22Rv1 (cell line): ENCODE data around the gene UNC5A.

Experiments
- ZFX ChIP-seq: fragments of 450-650 bp; IDR thresholded peaks from 2 replicates; pipeline ENCODE4 v1.6.1; 2017; ENCODE audit warnings: antibody characterized with exemption, borderline replicate concordance
- TF ChIP-seq, protein P1 (sequence below): fragments of 450-650 bp; IDR thresholded peaks from 2 replicates; pipeline ENCODE4 v1.5.1; 2017; ENCODE audit warnings: mild to moderate bottlenecking

DNA sequence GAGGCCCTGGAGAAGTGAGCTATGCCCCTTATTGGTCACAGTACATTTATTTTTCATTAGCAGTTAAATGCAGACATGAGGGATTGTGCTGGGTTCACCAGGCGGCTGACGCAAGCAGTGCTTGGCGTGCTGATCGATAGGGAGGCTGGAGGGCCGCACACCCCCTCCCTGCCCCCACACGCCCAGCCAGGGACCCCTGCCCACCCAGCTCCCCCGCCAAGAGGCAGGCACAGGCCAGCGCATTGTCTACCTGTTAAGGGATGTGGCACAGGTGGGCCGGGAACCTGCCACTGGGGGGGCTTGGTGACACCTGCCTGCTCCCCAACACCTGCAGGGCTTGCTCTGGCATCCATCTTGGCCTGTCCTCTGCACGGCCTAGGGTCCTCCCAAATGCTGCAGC, 49.6 kb downstream of the UNC5A start:
- TF ChIP-seq, protein P1, sequence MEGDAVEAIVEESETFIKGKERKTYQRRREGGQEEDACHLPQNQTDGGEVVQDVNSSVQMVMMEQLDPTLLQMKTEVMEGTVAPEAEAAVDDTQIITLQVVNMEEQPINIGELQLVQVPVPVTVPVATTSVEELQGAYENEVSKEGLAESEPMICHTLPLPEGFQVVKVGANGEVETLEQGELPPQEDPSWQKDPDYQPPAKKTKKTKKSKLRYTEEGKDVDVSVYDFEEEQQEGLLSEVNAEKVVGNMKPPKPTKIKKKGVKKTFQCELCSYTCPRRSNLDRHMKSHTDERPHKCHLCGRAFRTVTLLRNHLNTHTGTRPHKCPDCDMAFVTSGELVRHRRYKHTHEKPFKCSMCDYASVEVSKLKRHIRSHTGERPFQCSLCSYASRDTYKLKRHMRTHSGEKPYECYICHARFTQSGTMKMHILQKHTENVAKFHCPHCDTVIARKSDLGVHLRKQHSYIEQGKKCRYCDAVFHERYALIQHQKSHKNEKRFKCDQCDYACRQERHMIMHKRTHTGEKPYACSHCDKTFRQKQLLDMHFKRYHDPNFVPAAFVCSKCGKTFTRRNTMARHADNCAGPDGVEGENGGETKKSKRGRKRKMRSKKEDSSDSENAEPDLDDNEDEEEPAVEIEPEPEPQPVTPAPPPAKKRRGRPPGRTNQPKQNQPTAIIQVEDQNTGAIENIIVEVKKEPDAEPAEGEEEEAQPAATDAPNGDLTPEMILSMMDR = no peak
- TF ChIP-seq ZFX = no peak
